GM18870 (cell line): ENCODE results near the gene ARHGAP25.

Experiments
- ATAC-seq: cut with Tn5 transposase; IDR thresholded peaks from one replicate; pipeline ENCODE4 v1.9.1; 2021; ENCODE audit warnings: moderate library complexity; ENCODE audit not compliant: unreplicated experiment

ARHGAP25 gene

GRCh38 chr2:68764806-68765311, 30.2 kb downstream of the ARHGAP25 start:
- no peak for ATAC-seq

DNA sequence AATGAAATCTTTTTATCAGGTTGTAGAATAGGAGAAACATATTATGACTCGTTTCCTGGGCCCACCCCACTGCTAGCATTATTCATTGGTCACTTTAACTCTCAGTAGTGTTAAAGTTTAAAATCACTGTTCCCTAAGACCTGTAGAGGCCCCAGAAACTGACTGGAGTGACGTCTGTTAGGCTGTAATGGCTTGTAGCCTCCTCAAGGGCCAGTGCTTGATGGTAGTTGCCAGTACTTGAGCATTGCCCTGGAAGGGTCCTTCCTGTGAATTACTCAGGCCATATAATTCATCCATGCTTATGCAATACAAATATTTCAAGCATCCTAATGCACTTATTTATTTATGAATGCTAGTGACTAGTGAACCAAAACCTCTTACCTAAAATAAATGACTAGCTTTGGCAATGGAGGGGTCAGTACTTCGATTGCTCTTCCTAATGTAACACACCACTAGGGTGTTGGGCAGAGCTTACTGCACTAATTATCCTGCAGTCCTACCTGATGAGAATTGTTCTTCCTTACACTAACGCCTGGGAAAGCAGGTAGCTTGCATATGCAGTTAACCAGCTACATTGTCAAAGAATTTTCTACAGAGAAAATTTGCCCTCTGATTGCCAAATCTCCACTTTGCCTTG, 31.2 kb downstream of the ARHGAP25 start:
- no peak for ATAC-seq

- no peak for ATAC-seq
Measured at GRCh38 chr2:68766376-68766845, 31.8 kb downstream of the ARHGAP25 start.

DNA sequence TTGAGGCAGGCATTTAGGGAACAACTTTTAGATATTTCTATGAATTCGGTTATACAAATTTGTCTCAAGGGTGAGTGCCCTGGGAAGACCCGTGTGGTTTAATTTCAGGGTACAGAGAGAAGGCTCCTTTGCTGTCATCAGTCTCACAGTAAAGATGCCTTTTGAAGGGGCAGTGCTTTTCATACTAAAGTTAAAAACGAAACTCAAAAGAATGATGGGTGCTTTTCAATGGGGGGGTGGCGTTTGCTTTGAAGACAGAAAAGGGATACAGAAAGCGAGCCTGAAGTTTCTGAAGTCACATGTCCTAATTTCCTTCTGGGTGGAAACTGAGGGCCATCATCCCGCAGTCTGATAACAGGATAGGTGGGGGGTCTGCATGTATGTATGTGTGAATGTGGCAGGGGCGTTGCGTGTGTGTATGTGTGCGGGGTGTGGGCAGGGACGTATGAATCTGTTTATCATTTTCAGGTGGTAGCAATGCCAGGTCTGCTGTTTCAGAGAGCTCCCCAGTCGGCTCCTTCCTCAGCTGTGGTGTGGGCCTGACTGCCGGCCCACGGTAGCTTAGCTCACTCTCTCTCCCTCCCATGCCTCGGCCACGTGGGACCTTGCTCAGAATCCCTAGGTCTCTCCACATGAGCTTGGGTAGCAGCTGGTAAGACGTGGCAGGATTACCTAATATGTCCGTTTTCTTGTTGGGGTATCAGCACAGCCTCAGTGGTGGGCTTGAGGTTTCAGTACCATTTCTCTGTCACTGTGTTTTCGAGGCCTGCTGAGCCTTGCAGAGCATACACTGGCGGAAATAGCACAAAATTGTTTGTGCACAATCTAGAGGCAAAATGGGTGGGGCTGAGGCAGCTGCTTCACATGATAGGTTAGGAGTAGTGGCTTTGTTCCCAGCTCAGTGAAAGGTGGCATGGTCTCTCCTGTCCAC, 32.7 kb downstream of the ARHGAP25 start:
- no peak for ATAC-seq

DNA sequence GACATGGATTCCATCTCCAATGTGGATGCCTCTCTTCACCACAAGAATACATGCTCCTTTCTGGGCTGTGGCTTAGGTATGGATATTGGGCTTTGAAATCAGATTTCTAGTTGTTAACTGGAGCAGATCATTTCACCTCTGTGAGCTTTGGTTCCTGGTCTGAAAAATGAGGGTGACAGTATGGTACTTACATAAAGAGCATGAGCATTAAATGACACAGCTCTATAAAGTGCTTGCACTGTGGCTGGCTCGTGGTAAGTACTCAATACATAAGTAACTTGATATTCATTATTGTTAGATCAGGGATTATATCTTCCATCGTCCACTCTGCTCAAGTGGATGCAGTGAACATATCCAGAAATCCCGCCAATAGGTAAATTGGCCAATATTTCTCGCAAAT, 33.4 kb downstream of the ARHGAP25 start:
- ATAC-seq, result no peak

GRCh38 chr2:68768461-68768860, 33.9 kb downstream of the ARHGAP25 start:
- no peak for ATAC-seq

DNA sequence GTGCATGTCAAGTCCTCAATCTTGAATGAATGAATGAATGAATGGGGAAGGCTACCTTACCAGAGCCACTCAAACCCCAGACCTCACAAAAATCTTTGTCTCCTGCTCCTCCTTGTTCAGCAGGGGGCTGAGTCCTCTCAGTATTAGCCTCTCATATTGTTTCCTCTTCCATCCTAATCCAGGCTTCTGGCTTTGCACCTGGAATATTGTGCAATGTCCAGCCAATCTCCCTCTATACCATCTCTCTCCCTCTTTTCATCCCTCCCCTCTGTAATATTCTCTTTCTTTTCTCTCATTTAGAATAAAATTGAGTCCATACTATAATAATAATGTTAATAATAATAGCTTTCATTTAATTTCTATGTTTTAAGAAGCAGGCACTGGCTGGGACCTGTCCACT, 34.3 kb downstream of the ARHGAP25 start:
- no peak for ATAC-seq

- ATAC-seq, result no peak
Measured at GRCh38 chr2:68769586-68770270, 35.1 kb downstream of the ARHGAP25 start.

- no peak for ATAC-seq
Measured at GRCh38 chr2:68770271-68771111, 35.9 kb downstream of the ARHGAP25 start.

- no peak for ATAC-seq
Measured at GRCh38 chr2:68771211-68771751, 36.7 kb downstream of the ARHGAP25 start.

DNA sequence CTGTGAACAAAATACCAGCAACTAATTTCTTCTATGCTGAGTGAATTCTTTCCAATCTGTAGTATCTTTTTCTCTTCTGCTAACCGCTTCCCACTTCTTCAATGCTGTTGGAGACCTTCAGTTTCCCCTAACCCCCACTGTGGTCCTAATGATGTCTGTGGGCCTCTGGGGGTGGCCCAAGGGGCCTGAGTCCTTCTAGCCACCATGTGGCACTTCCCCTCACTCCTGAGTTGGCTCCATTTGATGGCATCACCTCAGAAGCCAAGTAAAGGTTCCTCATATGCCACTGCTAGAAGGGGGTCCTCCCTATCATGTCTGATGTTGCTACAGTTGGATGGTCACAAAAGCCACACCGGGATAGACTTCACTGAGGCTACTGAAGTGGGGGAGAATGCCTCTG, 37.5 kb downstream of the ARHGAP25 start:
- no peak for ATAC-seq

GRCh38 chr2:68774569-68775271, 40.1 kb downstream of the ARHGAP25 start:
- ATAC-seq, result peak; percentile 92

- ATAC-seq, result no peak
Measured at GRCh38 chr2:68775272-68775842, 40.7 kb downstream of the ARHGAP25 start.

GRCh38 chr2:68776124-68776523, 41.5 kb downstream of the ARHGAP25 start:
- ATAC-seq, result no peak

GRCh38 chr2:68779595-68779994, 45.0 kb downstream of the ARHGAP25 start:
- no peak for ATAC-seq

DNA sequence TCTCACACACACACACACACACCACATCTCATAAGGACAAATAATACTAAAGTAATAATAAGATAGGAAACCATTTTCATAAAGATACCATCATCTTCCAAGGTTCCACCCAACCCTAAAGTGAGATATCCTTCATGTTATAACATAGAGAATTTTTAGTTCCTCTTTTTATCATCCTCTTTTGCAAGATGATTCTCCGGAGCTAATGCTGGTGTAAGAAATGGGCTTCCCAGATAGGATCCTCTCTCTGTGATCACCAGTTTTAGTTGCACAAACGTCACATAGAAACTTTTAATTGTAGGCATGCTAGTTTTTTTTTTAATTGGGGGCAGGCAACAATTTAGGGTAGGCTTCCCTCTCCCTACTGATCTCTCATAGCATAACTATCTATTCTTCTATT, 49.6 kb downstream of the ARHGAP25 start:
- ATAC-seq, result no peak

DNA sequence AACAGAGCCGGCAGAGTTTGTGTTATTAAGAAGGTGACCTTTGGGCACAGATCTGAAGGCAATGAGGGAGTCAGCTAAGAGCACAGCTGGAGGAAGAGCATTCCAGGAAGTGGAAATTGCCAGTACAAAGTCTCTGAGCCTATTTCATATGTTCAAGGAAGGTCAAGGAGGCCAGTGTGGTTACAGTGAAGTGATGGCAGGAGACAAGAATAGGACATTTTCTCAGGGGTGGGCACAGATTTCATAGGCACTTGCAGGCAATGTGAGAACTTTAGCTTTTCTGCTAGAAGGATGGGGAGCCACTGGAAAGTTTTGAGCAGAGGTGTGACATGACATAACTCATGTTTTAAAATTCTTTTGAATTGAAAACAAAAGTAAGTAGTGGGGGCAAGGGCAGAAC, 50.3 kb downstream of the ARHGAP25 start:
- ATAC-seq, result no peak

GRCh38 chr2:68787356-68787755, 52.7 kb downstream of the ARHGAP25 start:
- ATAC-seq, result no peak

DNA sequence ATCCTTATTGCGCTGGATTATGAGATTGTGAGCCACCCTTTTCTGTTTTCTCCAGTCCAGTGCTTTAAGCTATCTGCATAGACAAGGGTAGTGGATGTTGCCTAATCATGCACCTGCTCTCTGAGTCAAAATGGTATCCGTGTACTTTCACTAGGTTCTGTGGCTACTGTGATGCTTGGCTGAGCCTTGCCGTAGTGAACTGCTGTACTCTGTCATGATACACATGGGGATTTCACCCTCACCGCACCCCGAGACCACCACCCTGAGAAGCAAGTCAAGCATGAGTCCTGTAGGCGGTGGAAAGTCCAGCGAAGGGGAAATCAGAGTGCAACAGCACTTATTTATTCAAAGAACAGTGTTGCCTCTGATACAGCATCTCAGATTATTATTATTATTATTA, 55.0 kb downstream of the ARHGAP25 start:
- ATAC-seq, result peak; percentile 100
